ENCODE data around the gene WIPI1. TPM values are rescaled to one million over a fixed set of nuclear protein-coding genes. Genes with fewer than 3 reads are reported as not detected.
A peak's percentile ranks its signal among the peaks of the same experiment; 100 is the strongest.

WIPI1 gene
- total and polyA plus RNA-seq, 2 of the 13 experiments (the other 11 are each of a cell fraction or from before 2014, with no cell fraction given) = 29.4 to 141 TPM

DNA sequence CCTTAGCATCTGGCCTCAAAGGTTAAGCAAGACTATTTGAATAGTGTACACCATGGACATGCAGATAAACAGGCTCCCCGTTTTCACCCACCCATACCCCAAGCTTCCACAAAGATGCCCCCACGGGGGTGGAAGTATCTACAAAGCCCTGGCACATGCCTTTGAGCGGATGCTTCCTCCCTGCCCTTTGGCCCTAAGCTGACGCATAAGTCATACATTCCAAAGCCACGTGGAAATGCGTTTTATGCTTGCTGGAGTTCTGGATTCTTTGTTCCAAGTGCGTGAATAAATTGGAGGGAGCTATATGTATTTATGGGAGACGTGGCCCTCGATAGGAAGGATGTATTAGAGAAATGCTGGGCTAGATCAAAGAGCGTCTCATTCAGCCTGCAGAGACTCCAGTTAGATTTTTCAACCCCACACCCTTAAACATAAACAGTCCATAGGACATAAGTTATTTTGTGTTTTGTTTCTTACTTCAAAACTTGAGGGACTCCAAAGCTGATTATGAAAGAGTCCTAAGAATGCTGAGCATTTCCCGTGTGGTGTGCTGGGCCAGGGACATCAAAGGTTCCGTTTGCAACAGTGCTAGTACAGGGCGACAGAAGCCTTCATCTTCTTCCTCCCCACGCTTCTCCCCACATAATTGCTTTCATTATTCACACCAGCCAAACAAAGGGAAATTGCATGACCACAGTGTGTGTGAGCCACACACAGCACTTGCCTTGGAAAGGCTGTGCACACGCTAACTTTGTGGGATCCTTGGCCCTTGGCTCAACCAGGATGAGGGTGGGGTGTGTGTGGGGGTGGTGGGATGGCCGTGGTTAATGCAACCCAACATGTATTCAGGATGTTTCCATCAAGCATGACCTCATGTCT is 73.6 kb downstream of the WIPI1 start (continued):
- TF ChIP-seq ZBTB1 (CRISPR knock-in tag; IDR thresholded peaks at IDR 0.05; ENCODE audit: borderline replicate concordance) (peak; percentile 69; the same call in 1 of the 2 replicates), YEATS4 (CRISPR knock-in tag; IDR thresholded peaks at IDR 0.05; ENCODE audit: borderline replicate concordance) (peak; percentile 49; the same call in 1 of the 2 replicates), BORCS8-MEF2B (CRISPR knock-in tag; IDR thresholded peaks at IDR 0.05) (peak; percentile 85), SMAD1 (CRISPR knock-in tag; IDR thresholded peaks at IDR 0.05; ENCODE audit: borderline replicate concordance, low read depth) (peak; percentile 76), U2AF2 (IDR thresholded peaks at IDR 0.05; ENCODE audit: low read depth, low read length) (no peak), FOXJ3 (CRISPR knock-in tag; IDR thresholded peaks at IDR 0.05; ENCODE audit: borderline replicate concordance) (peak; percentile 55), MYC (CRISPR knock-in tag; IDR thresholded peaks at IDR 0.05; ENCODE audit: borderline replicate concordance) (peak; percentile 96), ZFYVE20 (CRISPR knock-in tag; IDR thresholded peaks at IDR 0.05; ENCODE audit: borderline replicate concordance, low read depth) (no peak), ZNF839 (CRISPR knock-in tag; IDR thresholded peaks at IDR 0.05; ENCODE audit: borderline replicate concordance) (peak; percentile 79; the same call in 1 of the 2 replicates), E2F2 (CRISPR knock-in tag; IDR thresholded peaks at IDR 0.05; ENCODE audit: borderline replicate concordance) (no peak; the same call in 1 of the 2 replicates), ZNF124 (CRISPR knock-in tag; IDR thresholded peaks at IDR 0.05) (peak; percentile 26), NFIB (CRISPR knock-in tag; IDR thresholded peaks at IDR 0.05; ENCODE audit: borderline replicate concordance) (peak; percentile 95), MIER2 (CRISPR knock-in tag; IDR thresholded peaks at IDR 0.05) (peak; percentile 74), ZNF670 (CRISPR knock-in tag; IDR thresholded peaks at IDR 0.05; ENCODE audit: borderline replicate concordance) (peak; percentile 85; the same call in 1 of the 2 replicates), ZKSCAN8 (CRISPR knock-in tag; IDR thresholded peaks at IDR 0.05; ENCODE audit: borderline replicate concordance) (peak; percentile 77), GTF3A (CRISPR knock-in tag; conservative IDR thresholded peaks at IDR 0.05) (0 out of 2 replicates have a peak, but pooled peaks have one; percentile 74), FOXK2 (IDR thresholded peaks at IDR 0.05) (0 out of 2 replicates have a peak, but pooled peaks have one; percentile 18), SRSF1 (optimal IDR thresholded peaks at IDR 0.05; ENCODE audit: low read depth, low read length) (no peak), PRMT3 (CRISPR knock-in tag; IDR thresholded peaks at IDR 0.05; ENCODE audit: borderline replicate concordance, low read depth) (no peak; the same call in 1 of the 2 replicates), DNMT3B (CRISPR knock-in tag; conservative IDR thresholded peaks at IDR 0.05) (peak; percentile 96; the same call in 1 of the 2 replicates), UBTF (CRISPR knock-in tag; IDR thresholded peaks at IDR 0.05) (peak; percentile 44; the same call in 1 of the 2 replicates), GATA4 (IDR thresholded peaks at IDR 0.05; ENCODE audit: borderline replicate concordance, low read depth) (peak; percentile 91), ZNF264 (CRISPR knock-in tag; IDR thresholded peaks at IDR 0.05) (peak; percentile 71; the same call in 1 of the 2 replicates)
- TF ChIP-seq, protein P1, sequence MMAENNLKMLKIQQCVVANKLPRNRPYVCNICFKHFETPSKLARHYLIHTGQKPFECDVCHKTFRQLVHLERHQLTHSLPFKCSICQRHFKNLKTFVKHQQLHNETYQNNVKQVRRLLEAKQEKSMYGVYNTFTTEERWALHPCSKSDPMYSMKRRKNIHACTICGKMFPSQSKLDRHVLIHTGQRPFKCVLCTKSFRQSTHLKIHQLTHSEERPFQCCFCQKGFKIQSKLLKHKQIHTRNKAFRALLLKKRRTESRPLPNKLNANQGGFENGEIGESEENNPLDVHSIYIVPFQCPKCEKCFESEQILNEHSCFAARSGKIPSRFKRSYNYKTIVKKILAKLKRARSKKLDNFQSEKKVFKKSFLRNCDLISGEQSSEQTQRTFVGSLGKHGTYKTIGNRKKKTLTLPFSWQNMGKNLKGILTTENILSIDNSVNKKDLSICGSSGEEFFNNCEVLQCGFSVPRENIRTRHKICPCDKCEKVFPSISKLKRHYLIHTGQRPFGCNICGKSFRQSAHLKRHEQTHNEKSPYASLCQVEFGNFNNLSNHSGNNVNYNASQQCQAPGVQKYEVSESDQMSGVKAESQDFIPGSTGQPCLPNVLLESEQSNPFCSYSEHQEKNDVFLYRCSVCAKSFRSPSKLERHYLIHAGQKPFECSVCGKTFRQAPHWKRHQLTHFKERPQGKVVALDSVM (CRISPR knock-in tag; IDR thresholded peaks at IDR 0.05) = peak; percentile 77

All from HepG2 (cell line).